ENCODE data around the gene GALNTL6.

GALNTL6 gene

GRCh38 chr4:172404676-172405075 is 591.5 kb downstream of the GALNTL6 start:
- no peak overlapping the region for H2AFZ ChIP-seq (ENCODE audit: low read depth, low read length, severe bottlenecking)
- no peaks in the 10 kb centered on the region for H3F3A ChIP-seq (ENCODE audit: insufficient read depth)
- H3K27me3 ChIP-seq (ENCODE audit: low read length): no peaks in the 10 kb centered on the region
- no peaks in the 10 kb centered on the region for H4K20me1 ChIP-seq (ENCODE audit: low read depth, low read length)
- H3K4me3 ChIP-seq (ENCODE audit: insufficient read depth, low read length, poor library complexity, severe bottlenecking): no peak overlapping the region
- no peak overlapping the region for H3K27ac ChIP-seq (ENCODE audit: low read depth, low read length)
- no peaks in the 10 kb centered on the region for H3K79me2 ChIP-seq (ENCODE audit: insufficient read depth, low read length)
- no peak overlapping the region for H3K4me2 ChIP-seq (ENCODE audit: low read depth, low read length, poor library complexity, severe bottlenecking)
- no peaks in the 10 kb centered on the region for H3K9me2 ChIP-seq (replicated peaks; ENCODE audit: insufficient read depth, low read length)
- H3K9me3 ChIP-seq (ENCODE audit: insufficient read depth, low read length): no peaks in the 10 kb centered on the region
- no peak for TF ChIP-seq CTCF (IDR thresholded peaks at IDR 0.05; ENCODE audit: insufficient read depth, low read length, poor library complexity, severe bottlenecking)
- TF ChIP-seq EZH2phosphoT487 (conservative IDR thresholded peaks at IDR 0.05; ENCODE audit: low read length): no peak
- H3K9ac ChIP-seq (ENCODE audit: low read length): no peak overlapping the region
- no peaks in the 10 kb centered on the region for H3K36me3 ChIP-seq (ENCODE audit: low read length)

- Histone ChIP-seq H3K9me2 (replicated peaks; ENCODE audit: insufficient read depth, low read length) (no peaks in the 10 kb centered on the region), H3K79me2 (ENCODE audit: insufficient read depth, low read length) (no peaks in the 10 kb centered on the region)
- TF ChIP-seq CTCF (IDR thresholded peaks at IDR 0.05; ENCODE audit: insufficient read depth, low read length, poor library complexity, severe bottlenecking) (no peak), EZH2phosphoT487 (conservative IDR thresholded peaks at IDR 0.05; ENCODE audit: low read length) (no peak)
These were observed 597.2 kb downstream of the GALNTL6 start for GRCh38 chr4:172410363-172410762.

GRCh38 chr4:172411149-172411548 is 597.9 kb downstream of the GALNTL6 start:
- H3K9me2 ChIP-seq (replicated peaks; ENCODE audit: insufficient read depth, low read length): no peaks in the 10 kb centered on the region
- H2AFZ ChIP-seq (ENCODE audit: low read depth, low read length, severe bottlenecking): no peak overlapping the region
- H3K79me2 ChIP-seq (ENCODE audit: insufficient read depth, low read length): no peaks in the 10 kb centered on the region
- H3K9me3 ChIP-seq (ENCODE audit: insufficient read depth, low read length): no peaks in the 10 kb centered on the region
- no peaks in the 10 kb centered on the region for H4K20me1 ChIP-seq (ENCODE audit: low read depth, low read length)
- H3K27me3 ChIP-seq (ENCODE audit: low read length): no peaks in the 10 kb centered on the region
- H3F3A ChIP-seq (ENCODE audit: insufficient read depth): no peaks in the 10 kb centered on the region
- H3K27ac ChIP-seq (ENCODE audit: low read depth, low read length): no peak overlapping the region
- no peak overlapping the region for H3K9ac ChIP-seq (ENCODE audit: low read length)
- H3K4me3 ChIP-seq (ENCODE audit: insufficient read depth, low read length, poor library complexity, severe bottlenecking): no peak overlapping the region
- TF ChIP-seq EZH2phosphoT487 (conservative IDR thresholded peaks at IDR 0.05; ENCODE audit: low read length) (no peak), CTCF (IDR thresholded peaks at IDR 0.05; ENCODE audit: insufficient read depth, low read length, poor library complexity, severe bottlenecking) (no peak)
- H3K36me3 ChIP-seq (ENCODE audit: low read length): no peaks in the 10 kb centered on the region
- H3K4me2 ChIP-seq (ENCODE audit: low read depth, low read length, poor library complexity, severe bottlenecking): no peak overlapping the region

More at GRCh38 chr4:172410363-172410762, 597.2 kb downstream of the GALNTL6 start:
- no peak overlapping the region for H3K4me2 ChIP-seq (ENCODE audit: low read depth, low read length, poor library complexity, severe bottlenecking)
- H4K20me1 ChIP-seq (ENCODE audit: low read depth, low read length): no peaks in the 10 kb centered on the region
- H3K27ac ChIP-seq (ENCODE audit: low read depth, low read length): no peak overlapping the region
- H3F3A ChIP-seq (ENCODE audit: insufficient read depth): no peaks in the 10 kb centered on the region
- H3K4me3 ChIP-seq (ENCODE audit: insufficient read depth, low read length, poor library complexity, severe bottlenecking): no peak overlapping the region
- H3K27me3 ChIP-seq (ENCODE audit: low read length): no peaks in the 10 kb centered on the region
- no peaks in the 10 kb centered on the region for H3K9me3 ChIP-seq (ENCODE audit: insufficient read depth, low read length)
- H3K36me3 ChIP-seq (ENCODE audit: low read length): no peaks in the 10 kb centered on the region
- H3K9ac ChIP-seq (ENCODE audit: low read length): no peak overlapping the region
- no peak overlapping the region for H2AFZ ChIP-seq (ENCODE audit: low read depth, low read length, severe bottlenecking)
